ENCODE measurements around the gene PEAK1.
"Not testable (repeated sequence)": the region's sequence is repeated elsewhere in the genome, so short reads cannot be mapped to it uniquely, and the experiment has no call there.

Gene PEAK1

GRCh38 chr15:77181305-77182074, 238.4 kb downstream of the PEAK1 start:
- DNase-seq (ENCODE audit: low read depth in 3 of 3) = no peak

GRCh38 chr15:77180757-77181156, 239.1 kb downstream of the PEAK1 start:
- no peak for DNase-seq (ENCODE audit: low read depth in 3 of 3)

GRCh38 chr15:77180270-77180669, 239.6 kb downstream of the PEAK1 start:
- DNase-seq (ENCODE audit: low read depth in 3 of 3) = no peak

GRCh38 chr15:77179541-77179998, 240.3 kb downstream of the PEAK1 start:
- DNase-seq (ENCODE audit: low read depth in 3 of 3) = no peak

GRCh38 chr15:77178411-77178810, 241.5 kb downstream of the PEAK1 start:
- no peak for DNase-seq (ENCODE audit: low read depth in 3 of 3)

- DNase-seq (ENCODE audit: low read depth in 3 of 3) = not testable (repeated sequence)
Measured at GRCh38 chr15:77176148-77176547, 243.8 kb downstream of the PEAK1 start.

GRCh38 chr15:77173487-77173886, 246.4 kb downstream of the PEAK1 start:
- no peak for DNase-seq (ENCODE audit: low read depth in 3 of 3)

- DNase-seq (ENCODE audit: low read depth in 3 of 3) = no peak
Measured at GRCh38 chr15:77171221-77171967, 248.5 kb downstream of the PEAK1 start.

- DNase-seq (ENCODE audit: low read depth in 3 of 3) = no peak
Measured at GRCh38 chr15:77168616-77169015, 251.3 kb downstream of the PEAK1 start.

- no peak for DNase-seq (ENCODE audit: low read depth in 3 of 3)
Measured at GRCh38 chr15:77168141-77168540, 251.8 kb downstream of the PEAK1 start.

- no peak for DNase-seq (ENCODE audit: low read depth in 3 of 3)
Measured at GRCh38 chr15:77167406-77167805, 252.5 kb downstream of the PEAK1 start.

- DNase-seq (ENCODE audit: low read depth in 3 of 3) = no peak
Measured at GRCh38 chr15:77163781-77164384, 256.0 kb downstream of the PEAK1 start.

- no peak for DNase-seq (ENCODE audit: low read depth in 3 of 3)
Measured at GRCh38 chr15:77162872-77163633, 256.9 kb downstream of the PEAK1 start.

GRCh38 chr15:77160562-77161478, 259.1 kb downstream of the PEAK1 start:
- DNase-seq (ENCODE audit: low read depth in 3 of 3) = no peak

GRCh38 chr15:77156000-77156399, 263.9 kb downstream of the PEAK1 start:
- DNase-seq (ENCODE audit: low read depth in 3 of 3) = not testable (repeated sequence)

- no peak for DNase-seq (ENCODE audit: low read depth in 3 of 3)
Measured at GRCh38 chr15:77148191-77148590, 271.7 kb downstream of the PEAK1 start.

- no peak for DNase-seq (ENCODE audit: low read depth in 3 of 3)
Measured at GRCh38 chr15:77145370-77145769, 274.5 kb downstream of the PEAK1 start.

GRCh38 chr15:77144492-77145070, 275.3 kb downstream of the PEAK1 start:
- DNase-seq (ENCODE audit: low read depth in 3 of 3) = no peak

- no peak for DNase-seq (ENCODE audit: low read depth in 3 of 3)
Measured at GRCh38 chr15:77144026-77144425, 275.9 kb downstream of the PEAK1 start.

GRCh38 chr15:77143616-77144015, 276.3 kb downstream of the PEAK1 start:
- no peak for DNase-seq (ENCODE audit: low read depth in 3 of 3)
